ENCODE measurements around the gene KLHDC8A.

Gene KLHDC8A

GRCh38 chr1:205344066-205344928, 12.4 kb downstream of the KLHDC8A start (continued):
- TF ChIP-seq ZNF488 (tag by site-specific recombination; IDR thresholded peaks at IDR 0.05) (no peak), ZNF560 (tag by site-specific recombination; IDR thresholded peaks at IDR 0.05; ENCODE audit: borderline replicate concordance) (no peak), ZNF394 (tag by site-specific recombination; IDR thresholded peaks at IDR 0.05; ENCODE audit: borderline replicate concordance) (peak; percentile 83), SP7 (tag by site-specific recombination; IDR thresholded peaks at IDR 0.05) (peak; percentile 76; the same call in 1 of the 2 replicates), ZBTB8A (tag by site-specific recombination; IDR thresholded peaks at IDR 0.05) (peak; percentile 37; the same call in 1 of the 2 replicates), ZNF2 (tag by site-specific recombination; IDR thresholded peaks at IDR 0.05) (peak; percentile 54), ZNF704 (tag by site-specific recombination; IDR thresholded peaks at IDR 0.05) (no peak), ZBTB49 (tag by site-specific recombination; IDR thresholded peaks at IDR 0.05; ENCODE audit: low read depth) (no peak)

- peak overlapping the region; percentile 45 for H3K4me3 ChIP-seq (ENCODE audit: low read depth, low read length)
- CTCF ChIA-PET = interaction anchor here (0.6 kb wide), 1 partner anchor 18 kb away, joined by 4 read pairs; no protein-coding TSS in a partner anchor
- POLR2A ChIA-PET = no interaction called here
- no peak for TF ChIP-seq ZNF654 (tag by site-specific recombination; IDR thresholded peaks at IDR 0.05; ENCODE audit: low read depth)
- TF ChIP-seq ZNF302 (tag by site-specific recombination; IDR thresholded peaks at IDR 0.05; ENCODE audit: low read depth) = no peak
- TF ChIP-seq GLIS2 (tag by site-specific recombination; IDR thresholded peaks at IDR 0.05) = no peak
- TF ChIP-seq ZNF560 (tag by site-specific recombination; IDR thresholded peaks at IDR 0.05; ENCODE audit: borderline replicate concordance) = no peak
- no peak for TF ChIP-seq ZNF645 (tag by site-specific recombination; IDR thresholded peaks at IDR 0.05)
- TF ChIP-seq RBAK (tag by site-specific recombination; IDR thresholded peaks at IDR 0.05) = no peak
- TF ChIP-seq ZSCAN23 (tag by site-specific recombination; IDR thresholded peaks at IDR 0.05) = no peak
- no peak for TF ChIP-seq ZNF629 (tag by site-specific recombination; IDR thresholded peaks at IDR 0.05)
- H3K9me3 ChIP-seq (ENCODE audit: control insufficient read depth, insufficient read depth, low read depth, low read length) = no peaks in the 10 kb centered on the region
- no peaks in the 10 kb centered on the region for H3K36me3 ChIP-seq (ENCODE audit: control insufficient read depth in 2 of 2, insufficient read depth in 1 of 2, low read length in 2 of 2)
- H3K4me1 ChIP-seq (ENCODE audit: control insufficient read depth, insufficient read depth, low read length) = peaks cover 5% of the 10 kb centered on the region; the same call in 1 of the 2 replicates
- H3K27ac ChIP-seq (ENCODE audit: extremely low read depth, low read depth, low read length) = no peak overlapping the region; the same call in 1 of the 2 replicates
Measured at GRCh38 chr1:205343431-205344065, 13.2 kb downstream of the KLHDC8A start.

- H3K36me3 ChIP-seq (ENCODE audit: control insufficient read depth in 2 of 2, insufficient read depth in 1 of 2, low read length in 2 of 2) = no peaks in the 10 kb centered on the region
- H3K27ac ChIP-seq (ENCODE audit: extremely low read depth, low read depth, low read length) = no peak overlapping the region
- H3K9me3 ChIP-seq (ENCODE audit: control insufficient read depth, insufficient read depth, low read depth, low read length) = no peaks in the 10 kb centered on the region
- peaks cover 5% of the 10 kb centered on the region; the same call in 1 of the 2 replicates for H3K4me1 ChIP-seq (ENCODE audit: control insufficient read depth, insufficient read depth, low read length)
- ChIA-PET CTCF (interaction anchor here (0.6 to 1.0 kb wide), 2 partner anchors 17 to 18 kb away, joined by 3 to 4 read pairs; no protein-coding TSS in a partner anchor), POLR2A (no interaction called here)
- no peak overlapping the region for H3K4me3 ChIP-seq (ENCODE audit: low read depth, low read length)
- TF ChIP-seq REST (tag by site-specific recombination; IDR thresholded peaks at IDR 0.05) (no peak), ZNF274 (IDR thresholded peaks at IDR 0.05; ENCODE audit: low read length) (no peak), ZNF274 (tag by site-specific recombination; IDR thresholded peaks at IDR 0.05; ENCODE audit: borderline replicate concordance) (no peak), ZNF654 (tag by site-specific recombination; IDR thresholded peaks at IDR 0.05; ENCODE audit: low read depth) (no peak), ZNF302 (tag by site-specific recombination; IDR thresholded peaks at IDR 0.05; ENCODE audit: low read depth) (no peak), ZNF791 (tag by site-specific recombination; IDR thresholded peaks at IDR 0.05) (no peak), ZBTB21 (tag by site-specific recombination; IDR thresholded peaks at IDR 0.05) (no peak), ZBTB8A (tag by site-specific recombination; IDR thresholded peaks at IDR 0.05) (no peak), ZFP41 (tag by site-specific recombination; IDR thresholded peaks at IDR 0.05; ENCODE audit: borderline replicate concordance) (no peak)
Measured at GRCh38 chr1:205342986-205343385, 13.7 kb downstream of the KLHDC8A start.

All from HEK293 (cell line).